Memory B cell (primary cell): Measurements from ENCODE around the gene AUH.
"Not testable (repeated sequence)": the region's sequence is repeated elsewhere in the genome, so short reads cannot be mapped to it uniquely, and the experiment has no call there.

ENCODE experiments used
- ATAC-seq: fragments of 150-1000 bp; cut with Tn5 transposase; 2 replicates; pipeline ENCODE4 v1.10.0; 2021; ENCODE audit warnings: low read depth, mild to moderate bottlenecking, moderate library complexity
- DNase-seq, 2 donors: peaks; one replicate each; pipeline ENCODE4 v3.0.0; 2022; ENCODE audit warnings: low spot score in 2 of 2
- H3K27ac Mint-ChIP-seq: one replicate; pipeline ENCODE4 v1.8.0; 2022; ENCODE audit warnings: mild to moderate bottlenecking, moderate library complexity, mixed read lengths
- H3K27me3 Mint-ChIP-seq: one replicate; pipeline ENCODE4 v1.8.0; 2022; ENCODE audit warnings: mixed read lengths
- H3K36me3 Mint-ChIP-seq: one replicate; pipeline ENCODE4 v1.8.0; 2022; ENCODE audit warnings: mild to moderate bottlenecking, mixed read lengths
- H3K4me1 Mint-ChIP-seq: one replicate; pipeline ENCODE4 v1.8.0; 2022; ENCODE audit warnings: mixed read lengths
- H3K4me3 Mint-ChIP-seq: one replicate; pipeline ENCODE4 v1.8.0; 2022; ENCODE audit warnings: mild to moderate bottlenecking, moderate library complexity, mixed read lengths
- H3K9me3 Mint-ChIP-seq: one replicate; pipeline ENCODE4 v1.8.0; 2022; ENCODE audit warnings: mixed read lengths

AUH gene

GRCh38 chr9:91391818-91392217 is 30.1 kb upstream of the AUH start:
- Mint-ChIP-seq H3K27ac (no peak overlapping the region), H3K4me1 (peaks cover 6% of the 10 kb centered on the region), H3K9me3 (no peaks in the 10 kb centered on the region), H3K27me3 (no peaks in the 10 kb centered on the region), H3K4me3 (no peak overlapping the region), H3K36me3 (peaks cover 1% of the 10 kb centered on the region)
- no peak for DNase-seq
- ATAC-seq: no peak

DNA sequence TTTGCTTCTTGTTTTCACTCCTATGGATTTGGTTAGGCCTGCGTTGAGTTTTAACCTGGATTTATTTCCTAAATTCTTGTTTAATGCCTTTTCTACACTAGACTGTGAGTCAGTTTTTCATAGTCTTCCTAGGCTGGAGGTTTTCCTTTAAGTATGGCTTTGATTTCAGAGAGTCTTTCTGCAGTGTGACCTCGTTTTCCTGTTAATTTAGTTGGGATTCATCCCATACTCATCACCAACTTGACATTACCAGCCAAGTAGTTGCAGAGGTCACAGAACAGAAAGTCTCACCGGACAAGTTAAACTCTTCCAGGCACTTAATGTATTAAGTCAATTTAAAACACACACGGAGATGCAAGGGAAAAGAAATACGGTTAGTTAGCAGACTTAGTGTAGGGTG is 29.7 kb upstream of the AUH start:
- Mint-ChIP-seq H3K9me3 (no peaks in the 10 kb centered on the region), H3K27ac (no peak overlapping the region), H3K4me3 (no peak overlapping the region), H3K36me3 (peaks cover 1% of the 10 kb centered on the region), H3K4me1 (peaks cover 6% of the 10 kb centered on the region), H3K27me3 (no peaks in the 10 kb centered on the region)
- no peak for DNase-seq
- ATAC-seq: no peak

DNA sequence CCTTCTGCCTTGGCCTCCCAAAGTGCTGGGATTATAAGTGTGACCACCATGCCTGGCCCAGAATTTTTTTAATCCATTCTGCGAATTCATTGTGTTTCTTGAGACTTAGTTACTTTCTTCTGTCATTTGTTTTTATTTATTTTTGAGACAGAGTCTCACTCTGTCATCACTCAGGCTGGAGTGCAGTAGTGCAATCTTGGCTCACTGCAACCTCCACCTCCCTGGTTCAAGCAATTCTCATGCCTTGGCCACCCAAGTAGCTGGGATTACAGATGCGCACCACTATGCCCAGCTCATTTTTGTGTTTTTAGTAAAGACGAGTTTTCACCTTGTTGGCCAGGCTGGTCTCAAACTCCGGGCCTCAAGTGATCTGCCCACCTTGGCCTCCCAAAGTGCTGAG is 28.0 kb upstream of the AUH start:
- H3K9me3 Mint-ChIP-seq, H3K27me3 Mint-ChIP-seq, ATAC-seq, H3K4me1 Mint-ChIP-seq, DNase-seq, H3K36me3 Mint-ChIP-seq, H3K4me3 Mint-ChIP-seq, H3K27ac Mint-ChIP-seq: not testable (repeated sequence)

- Mint-ChIP-seq H3K27me3 (no peaks in the 10 kb centered on the region), H3K27ac (no peak overlapping the region), H3K4me1 (no peaks in the 10 kb centered on the region), H3K9me3 (no peaks in the 10 kb centered on the region), H3K4me3 (no peak overlapping the region), H3K36me3 (no peaks in the 10 kb centered on the region)
- ATAC-seq: no peak
- no peak for DNase-seq
These were observed 25.0 kb upstream of the AUH start for GRCh38 chr9:91386765-91387164.

- no peaks in the 10 kb centered on the region for H3K36me3 Mint-ChIP-seq
- H3K4me1 Mint-ChIP-seq: no peaks in the 10 kb centered on the region
- H3K27me3 Mint-ChIP-seq: peaks cover 2% of the 10 kb centered on the region
- no peak for ATAC-seq
- H3K4me3 Mint-ChIP-seq: no peak overlapping the region
- no peak for DNase-seq
- no peak overlapping the region for H3K27ac Mint-ChIP-seq
- H3K9me3 Mint-ChIP-seq: no peaks in the 10 kb centered on the region
These were observed 23.2 kb upstream of the AUH start for GRCh38 chr9:91384954-91385353.

DNA sequence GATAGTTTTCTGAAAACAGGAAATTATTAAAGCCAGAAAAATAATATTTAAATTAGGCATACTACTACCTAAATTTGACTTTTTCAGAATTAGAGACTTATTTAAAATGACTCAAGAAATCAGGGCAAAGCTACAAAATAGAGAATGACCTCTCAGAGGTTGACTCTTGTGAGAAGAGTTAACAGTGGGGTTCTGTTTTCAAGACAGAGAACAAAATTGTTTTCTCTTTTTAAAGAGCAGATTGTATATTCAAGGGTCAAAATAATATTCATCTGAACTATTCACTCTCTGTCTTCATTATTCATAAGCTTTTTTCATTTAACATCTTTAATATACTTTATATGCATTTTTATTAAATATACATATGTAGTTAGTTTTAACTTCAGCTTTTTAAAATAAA is 21.9 kb upstream of the AUH start:
- Mint-ChIP-seq H3K27me3 (peaks cover 2% of the 10 kb centered on the region), H3K9me3 (no peaks in the 10 kb centered on the region), H3K36me3 (no peaks in the 10 kb centered on the region), H3K4me1 (no peaks in the 10 kb centered on the region), H3K4me3 (no peak overlapping the region), H3K27ac (no peak overlapping the region)
- ATAC-seq (no peak), DNase-seq (no peak)

- Mint-ChIP-seq H3K4me3 (no peak overlapping the region), H3K9me3 (peaks cover 2% of the 10 kb centered on the region), H3K27ac (no peak overlapping the region), H3K4me1 (no peaks in the 10 kb centered on the region), H3K36me3 (peaks cover 2% of the 10 kb centered on the region), H3K27me3 (peaks cover 2% of the 10 kb centered on the region)
- DNase-seq (no peak), ATAC-seq (no peak)
These were observed 20.6 kb upstream of the AUH start for GRCh38 chr9:91382298-91382697.

DNA sequence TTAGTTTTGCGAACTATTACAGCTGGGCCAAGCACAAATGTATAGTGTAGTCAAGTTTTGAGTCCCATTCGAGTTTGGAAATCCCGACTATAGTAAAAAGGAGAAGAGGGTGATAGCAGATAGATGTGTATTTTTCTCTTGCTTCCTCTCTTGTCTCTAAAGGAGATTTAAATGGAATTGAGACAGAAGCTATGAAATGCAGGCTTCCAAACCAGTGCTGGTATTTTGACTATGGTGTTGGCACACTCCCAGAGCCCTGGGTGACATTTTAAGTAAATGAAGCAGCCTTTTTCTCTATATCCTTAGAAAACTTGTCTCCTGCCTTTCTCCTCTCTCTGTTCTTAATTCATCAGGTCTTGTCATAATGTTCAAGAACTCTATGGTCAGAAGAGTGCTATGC is 17.7 kb upstream of the AUH start:
- Mint-ChIP-seq H3K36me3 (peaks cover 2% of the 10 kb centered on the region), H3K27ac (no peak overlapping the region), H3K27me3 (peaks cover 2% of the 10 kb centered on the region), H3K4me3 (no peak overlapping the region), H3K9me3 (peaks cover 2% of the 10 kb centered on the region), H3K4me1 (no peaks in the 10 kb centered on the region)
- DNase-seq (no peak), ATAC-seq (no peak)

- H3K27me3 Mint-ChIP-seq: peaks cover 2% of the 10 kb centered on the region
These were observed 17.0 kb upstream of the AUH start for GRCh38 chr9:91378695-91379127.

DNA sequence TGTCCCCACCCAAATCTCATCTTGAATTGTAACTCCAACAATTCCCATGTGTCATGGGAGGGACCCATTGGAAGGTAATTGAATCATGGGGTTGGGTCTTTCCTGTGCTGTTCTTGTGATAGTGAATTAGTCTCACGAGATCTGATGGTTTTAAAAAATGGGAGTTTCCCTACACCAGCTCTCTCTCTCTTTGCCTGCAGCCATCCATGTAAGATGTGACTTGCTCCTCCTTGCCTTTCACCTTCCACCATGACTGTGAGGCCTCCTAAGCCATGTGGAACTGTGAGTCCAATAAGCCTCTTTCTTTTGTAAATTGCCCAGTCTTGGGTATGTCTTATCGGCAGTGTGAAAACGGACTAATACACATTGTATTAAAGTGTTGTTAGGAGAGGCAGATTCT is 16.3 kb upstream of the AUH start:
- not testable (repeated sequence) for H3K9me3 Mint-ChIP-seq, H3K36me3 Mint-ChIP-seq, H3K27ac Mint-ChIP-seq, ATAC-seq, H3K4me1 Mint-ChIP-seq, H3K27me3 Mint-ChIP-seq, DNase-seq, H3K4me3 Mint-ChIP-seq

More at GRCh38 chr9:91378695-91379127, 17.0 kb upstream of the AUH start:
- Mint-ChIP-seq H3K9me3 (peaks cover 2% of the 10 kb centered on the region), H3K27ac (no peak overlapping the region), H3K36me3 (peaks cover 2% of the 10 kb centered on the region), H3K4me3 (no peak overlapping the region), H3K4me1 (no peaks in the 10 kb centered on the region)
- no peak for ATAC-seq
- DNase-seq: no peak

- peaks cover 2% of the 10 kb centered on the region for H3K27me3 Mint-ChIP-seq
- DNase-seq (no peak), ATAC-seq (no peak)
- H3K27ac Mint-ChIP-seq: no peak overlapping the region
- no peaks in the 10 kb centered on the region for H3K4me1 Mint-ChIP-seq
- no peak overlapping the region for H3K4me3 Mint-ChIP-seq
- H3K9me3 Mint-ChIP-seq: peaks cover 2% of the 10 kb centered on the region
- peaks cover 2% of the 10 kb centered on the region for H3K36me3 Mint-ChIP-seq
These were observed 14.5 kb upstream of the AUH start for GRCh38 chr9:91376239-91376638.

DNA sequence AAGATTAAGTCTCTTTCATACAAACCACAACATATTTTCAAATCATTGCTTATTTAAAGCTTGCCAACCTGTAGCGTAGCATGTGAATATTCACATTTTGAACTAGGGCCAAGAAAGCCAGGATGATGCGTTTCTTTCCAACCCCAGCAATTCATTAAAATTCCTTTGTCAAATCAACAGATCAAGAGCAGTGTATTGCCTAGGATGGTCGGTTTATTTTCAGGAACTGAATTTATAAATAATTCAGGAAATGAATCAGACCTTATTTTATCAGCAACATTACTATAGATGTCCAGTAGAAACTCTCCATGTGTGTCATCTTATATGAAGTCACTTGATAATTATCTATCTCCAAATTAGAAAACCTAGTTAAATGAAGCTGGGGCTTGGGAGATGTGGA is 13.2 kb upstream of the AUH start:
- no peaks in the 10 kb centered on the region for H3K27me3 Mint-ChIP-seq

DNA sequence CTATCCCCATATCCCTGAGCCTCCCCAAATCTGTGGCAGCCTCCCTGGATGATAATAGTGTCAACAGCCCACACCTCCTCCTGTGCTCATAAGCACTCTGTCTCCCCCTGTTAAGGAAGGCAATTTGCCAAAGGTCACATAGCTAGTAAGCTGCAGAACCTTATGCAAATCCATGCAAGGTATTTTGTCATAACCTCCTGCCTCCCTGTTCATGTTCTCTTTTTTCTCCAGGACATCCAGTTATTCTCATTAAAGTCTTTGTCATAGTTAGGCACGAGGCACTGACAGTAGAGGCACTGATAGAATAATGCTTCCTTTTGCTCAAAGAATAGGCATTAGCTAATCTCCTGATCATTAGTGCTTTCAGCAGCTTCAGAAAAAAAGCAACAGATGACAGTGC is 10.2 kb upstream of the AUH start:
- Mint-ChIP-seq H3K27ac (no peak overlapping the region), H3K36me3 (no peaks in the 10 kb centered on the region), H3K27me3 (peaks cover 4% of the 10 kb centered on the region), H3K4me1 (no peaks in the 10 kb centered on the region), H3K9me3 (no peaks in the 10 kb centered on the region), H3K4me3 (no peak overlapping the region)
- ATAC-seq: no peak
- no peak for DNase-seq

More for the DNA sequence above, 13.2 kb upstream of the AUH start:
- H3K9me3 Mint-ChIP-seq: peaks cover 2% of the 10 kb centered on the region
- no peak overlapping the region for H3K4me3 Mint-ChIP-seq
- no peak overlapping the region for H3K27ac Mint-ChIP-seq
- peaks cover 2% of the 10 kb centered on the region for H3K36me3 Mint-ChIP-seq
- no peaks in the 10 kb centered on the region for H3K4me1 Mint-ChIP-seq
- ATAC-seq (no peak), DNase-seq (no peak)

- not testable (repeated sequence) for H3K27me3 Mint-ChIP-seq, H3K27ac Mint-ChIP-seq, H3K4me3 Mint-ChIP-seq, H3K9me3 Mint-ChIP-seq, DNase-seq, H3K4me1 Mint-ChIP-seq, H3K36me3 Mint-ChIP-seq, ATAC-seq
These were observed 8.3 kb upstream of the AUH start for GRCh38 chr9:91370006-91370405.

GRCh38 chr9:91364702-91365101 is 3.0 kb upstream of the AUH start:
- Mint-ChIP-seq H3K9me3 (no peaks in the 10 kb centered on the region), H3K36me3 (peaks cover 2% of the 10 kb centered on the region), H3K27me3 (peaks cover 4% of the 10 kb centered on the region), H3K4me3 (no peak overlapping the region), H3K27ac (no peak overlapping the region), H3K4me1 (peaks cover 15% of the 10 kb centered on the region)
- ATAC-seq (no peak), DNase-seq (no peak)

DNA sequence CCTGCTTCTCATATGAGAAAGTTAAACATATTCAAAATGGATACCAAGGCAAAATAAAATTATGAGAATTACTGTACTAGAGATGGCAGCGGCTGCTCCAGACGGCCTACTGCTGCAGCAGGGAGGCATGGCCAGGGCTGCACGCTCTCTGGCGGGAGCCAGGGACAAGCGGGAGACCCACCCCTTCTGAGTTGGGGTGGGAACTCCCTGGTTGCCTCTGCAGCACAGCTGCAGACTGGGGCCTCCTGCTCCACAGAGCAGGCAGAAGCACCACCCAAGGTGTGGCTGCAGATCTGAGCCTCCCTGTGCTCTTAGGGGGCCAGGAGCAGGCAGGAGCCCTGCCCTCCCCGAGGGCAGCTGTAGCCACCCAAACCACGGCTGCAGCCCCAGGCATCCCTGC is 2.3 kb upstream of the AUH start:
- Mint-ChIP-seq H3K9me3 (no peaks in the 10 kb centered on the region), H3K4me1 (peaks cover 22% of the 10 kb centered on the region), H3K4me3 (no peak overlapping the region), H3K27me3 (peaks cover 4% of the 10 kb centered on the region), H3K36me3 (peaks cover 6% of the 10 kb centered on the region), H3K27ac (no peak overlapping the region)
- ATAC-seq (no peak), DNase-seq (no peak)
